ENCODE measurements around the gene CHID1.

Gene CHID1

DNA sequence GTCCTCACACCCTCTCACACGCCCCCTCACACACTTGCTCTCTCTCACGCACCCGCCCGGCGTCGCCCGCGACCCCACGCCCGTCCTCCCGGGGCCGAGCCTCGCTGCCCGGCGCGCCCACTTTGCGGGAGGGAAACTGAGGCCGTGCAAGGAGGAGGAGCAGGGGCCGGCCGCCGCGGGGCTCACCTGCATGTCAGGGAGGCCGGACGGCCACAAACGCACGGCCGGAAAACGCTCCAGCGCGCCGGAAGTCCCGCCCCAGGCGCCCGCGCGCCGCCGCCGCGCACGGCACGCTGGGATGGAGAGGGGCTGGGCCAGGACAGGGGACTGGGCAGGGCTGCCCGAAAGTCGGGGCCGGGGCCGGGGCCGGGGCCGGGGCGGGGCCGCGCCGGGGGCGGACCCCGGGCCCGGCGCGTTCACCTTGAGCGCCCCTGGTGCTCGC, at the start of gene CHID1:
Gene CHID1 (minus strand): TSS at position 222 of the 442 bp plus-strand sequence. CDS start 5,994 bp downstream, outside the sequence.
- peak; percentile 95 for DNase-seq

DNA sequence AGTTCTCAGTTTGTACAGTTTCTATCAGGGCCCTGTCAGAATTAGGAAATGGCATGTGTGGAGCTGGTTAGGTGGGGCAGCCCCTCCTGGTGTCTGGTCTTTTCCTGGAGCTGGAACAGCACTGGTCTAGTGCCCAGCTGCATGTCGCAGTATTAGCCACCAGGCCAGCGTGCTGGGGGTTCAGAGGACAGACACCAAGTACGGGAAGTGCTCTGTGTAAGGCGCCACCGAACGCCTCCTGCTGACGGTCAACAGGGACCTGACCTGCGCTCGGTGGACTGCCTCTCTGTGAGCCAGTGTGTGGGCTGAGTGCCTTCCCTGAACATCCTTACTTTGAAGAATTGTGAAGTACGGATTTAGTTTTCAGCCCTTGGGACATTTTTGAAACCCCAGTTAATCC, 49.0 kb upstream of the CHID1 start:
- no peak for DNase-seq

DNA sequence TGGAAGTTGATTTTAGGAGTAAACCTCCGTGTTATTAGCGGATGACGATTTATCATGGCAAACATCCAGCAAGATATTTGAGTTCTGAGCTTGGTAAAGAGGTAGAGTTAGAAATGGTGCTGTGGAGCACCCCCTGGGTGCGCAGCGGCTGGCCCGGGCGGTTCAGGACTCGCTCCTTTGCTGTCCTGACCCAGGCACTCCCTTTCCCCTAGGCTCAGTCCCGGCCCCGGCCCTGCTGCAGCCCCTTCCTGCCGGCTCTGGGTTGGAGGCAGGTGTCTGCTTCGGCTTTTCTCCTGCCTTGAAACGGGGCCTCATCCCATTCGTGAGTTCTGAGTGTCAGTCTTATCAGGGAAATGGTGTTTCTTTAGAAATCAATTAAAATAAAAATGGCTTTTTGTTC, 48.4 kb upstream of the CHID1 start:
- DNase-seq, result no peak

DNA sequence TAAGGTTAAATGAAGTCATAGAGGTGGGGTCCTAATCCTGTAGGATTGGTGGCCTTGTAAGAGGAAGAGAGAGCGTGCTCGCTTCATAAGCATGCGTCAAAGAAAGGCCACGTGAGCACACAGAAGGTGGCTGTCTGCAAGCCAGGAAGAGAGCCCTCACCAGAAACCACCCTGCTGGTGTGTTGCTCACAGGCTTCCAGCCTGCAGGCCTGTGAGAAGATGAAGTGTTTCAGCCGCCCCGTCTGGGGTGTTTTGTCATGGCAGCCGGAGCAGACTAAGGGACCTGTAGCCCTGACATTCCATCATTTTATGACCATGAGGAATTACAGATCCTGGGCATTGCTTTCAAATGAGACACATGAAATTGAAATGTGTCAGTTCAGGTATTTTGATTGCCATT, 47.5 kb upstream of the CHID1 start:
- DNase-seq, result no peak

DNA sequence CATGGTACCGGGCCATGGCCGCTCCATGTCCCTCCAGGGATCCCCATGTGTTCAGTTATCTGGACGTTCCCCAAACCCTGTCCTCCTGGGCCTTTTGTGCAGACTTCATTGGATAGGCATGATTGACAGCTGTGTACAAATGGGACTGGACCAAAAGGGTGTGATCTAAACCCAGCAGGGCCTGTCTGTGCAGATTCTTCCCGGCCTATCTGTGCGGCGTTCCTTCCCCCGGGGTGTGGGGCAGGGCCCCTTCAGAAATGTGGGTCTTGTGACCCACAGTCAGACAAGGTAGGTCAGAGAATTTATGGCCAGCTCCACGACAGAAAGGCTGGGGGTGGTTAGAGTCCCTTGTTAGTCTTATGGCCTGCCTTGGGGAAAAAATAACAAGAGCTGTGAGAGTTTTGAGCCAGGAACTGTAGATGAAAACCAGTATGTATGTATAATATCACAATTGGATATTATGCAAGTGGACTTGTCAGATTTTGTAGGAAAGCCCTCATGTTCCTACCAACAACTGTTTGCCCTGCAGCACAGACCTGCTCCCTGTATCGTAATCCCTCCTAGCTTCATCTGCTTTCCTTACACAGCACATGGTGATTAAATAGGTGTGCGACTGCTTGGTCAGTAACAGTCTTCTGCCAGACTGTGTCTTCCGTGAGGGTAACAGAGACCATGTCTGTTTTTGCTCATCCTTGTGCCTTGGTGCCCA, 46.8 kb upstream of the CHID1 start:
- DNase-seq, result no peak

- DNase-seq, result no peak
These were observed 44.8 kb upstream of the CHID1 start for GRCh38 chr11:955154-956063.

DNA sequence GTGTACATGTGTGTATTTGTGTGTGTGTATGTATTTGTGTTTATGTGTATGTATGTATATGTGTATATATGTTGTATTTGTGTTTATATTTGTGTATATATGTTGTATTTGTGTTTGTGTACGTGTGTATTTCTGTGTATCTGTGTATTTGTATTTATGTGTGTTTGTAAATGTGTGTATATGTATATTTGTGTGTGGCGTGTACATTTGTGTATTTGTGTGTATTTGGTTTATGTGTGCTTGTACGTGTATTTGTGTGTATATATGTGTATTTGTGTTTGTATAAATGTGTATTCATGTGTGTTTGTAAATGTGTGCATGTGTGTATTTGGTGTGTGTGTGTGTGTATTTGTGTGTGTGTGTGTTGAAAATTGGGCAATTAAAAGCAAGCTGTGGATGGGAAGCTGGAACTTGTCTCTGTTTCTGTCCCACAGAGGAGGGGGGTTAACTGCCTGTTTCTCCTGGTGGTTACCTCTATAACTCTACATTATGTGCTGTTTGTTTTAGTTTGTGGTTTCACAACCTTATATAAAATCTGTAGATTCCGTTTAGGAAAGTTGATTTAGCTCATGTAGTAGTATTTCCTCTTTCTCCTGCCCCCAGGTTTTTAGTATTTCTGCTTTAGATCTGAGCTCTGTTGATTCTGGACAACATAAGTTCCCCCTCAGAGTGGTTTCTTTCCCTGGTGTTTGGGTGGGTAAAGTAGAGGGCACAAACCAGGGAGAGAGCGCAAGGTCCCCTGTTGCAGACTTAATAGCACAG, 44.0 kb upstream of the CHID1 start:
- DNase-seq, result no peak

- no peak for DNase-seq
These were observed 42.9 kb upstream of the CHID1 start for GRCh38 chr11:953512-953911.

- no peak for DNase-seq
These were observed 42.1 kb upstream of the CHID1 start for GRCh38 chr11:952406-953385.

DNA sequence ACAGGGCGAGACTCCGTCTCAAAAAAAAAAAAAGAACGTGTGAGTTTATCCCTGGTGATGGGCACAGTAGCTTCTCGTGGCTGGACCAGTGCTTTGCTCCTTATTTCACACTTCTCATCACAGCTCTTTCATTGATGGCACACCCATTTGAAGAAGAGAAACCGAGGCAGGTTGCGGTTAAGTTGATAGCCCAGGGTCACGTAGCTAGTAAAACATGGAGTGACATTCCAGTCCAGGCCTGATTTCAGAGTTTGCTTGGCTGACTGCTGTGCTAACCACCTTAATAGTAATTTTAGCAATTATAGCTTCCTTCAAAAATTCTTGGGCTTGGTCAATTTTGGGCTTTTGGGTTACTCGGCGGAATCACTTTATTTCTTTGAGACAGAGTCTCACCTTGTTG, 40.9 kb upstream of the CHID1 start:
- DNase-seq, result no peak

DNA sequence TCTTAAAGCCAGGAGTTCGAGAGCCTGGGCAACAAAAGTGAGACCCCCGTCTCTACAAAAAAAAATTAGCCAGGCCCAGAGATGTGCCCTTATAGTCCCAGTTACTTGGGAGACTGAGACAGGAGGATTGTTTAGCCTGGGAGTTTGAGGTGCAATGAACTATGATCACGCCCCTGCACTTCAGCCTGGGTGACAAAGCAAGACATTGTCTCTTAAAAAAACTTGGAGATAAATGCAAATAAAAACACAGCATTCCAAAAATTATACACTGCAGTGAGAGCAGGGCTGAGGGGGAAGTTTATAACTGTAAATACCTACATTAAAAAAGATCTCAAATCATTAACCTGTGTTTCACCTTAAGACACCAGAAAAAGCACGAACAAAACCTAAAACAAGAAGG, 37.1 kb upstream of the CHID1 start:
- no peak for DNase-seq

- DNase-seq, result peak; percentile 63
These were observed 35.4 kb upstream of the CHID1 start for GRCh38 chr11:945986-946385.

- DNase-seq, result peak; percentile 27
These were observed 34.3 kb upstream of the CHID1 start for GRCh38 chr11:944711-945470.

DNA sequence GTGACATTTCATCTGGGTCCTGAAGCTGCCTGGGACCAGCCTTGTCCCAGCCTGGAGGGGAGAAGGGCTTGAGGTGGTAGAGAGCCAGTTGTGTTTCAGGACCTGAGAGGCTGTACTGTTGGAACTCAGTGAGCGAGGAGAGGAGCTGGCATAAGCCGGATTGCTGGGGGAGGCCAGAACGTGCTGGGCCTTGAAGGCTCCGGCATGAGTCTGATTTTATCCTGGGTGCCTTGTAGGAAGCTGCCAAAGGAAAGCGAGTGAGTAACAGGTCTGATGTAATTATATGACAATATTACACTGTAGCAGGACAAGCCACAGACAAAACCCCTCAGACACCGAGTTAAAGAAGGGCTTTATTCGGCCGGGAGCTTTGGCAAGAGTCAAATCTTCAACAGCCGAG, 32.2 kb upstream of the CHID1 start:
- DNase-seq, result no peak

DNA sequence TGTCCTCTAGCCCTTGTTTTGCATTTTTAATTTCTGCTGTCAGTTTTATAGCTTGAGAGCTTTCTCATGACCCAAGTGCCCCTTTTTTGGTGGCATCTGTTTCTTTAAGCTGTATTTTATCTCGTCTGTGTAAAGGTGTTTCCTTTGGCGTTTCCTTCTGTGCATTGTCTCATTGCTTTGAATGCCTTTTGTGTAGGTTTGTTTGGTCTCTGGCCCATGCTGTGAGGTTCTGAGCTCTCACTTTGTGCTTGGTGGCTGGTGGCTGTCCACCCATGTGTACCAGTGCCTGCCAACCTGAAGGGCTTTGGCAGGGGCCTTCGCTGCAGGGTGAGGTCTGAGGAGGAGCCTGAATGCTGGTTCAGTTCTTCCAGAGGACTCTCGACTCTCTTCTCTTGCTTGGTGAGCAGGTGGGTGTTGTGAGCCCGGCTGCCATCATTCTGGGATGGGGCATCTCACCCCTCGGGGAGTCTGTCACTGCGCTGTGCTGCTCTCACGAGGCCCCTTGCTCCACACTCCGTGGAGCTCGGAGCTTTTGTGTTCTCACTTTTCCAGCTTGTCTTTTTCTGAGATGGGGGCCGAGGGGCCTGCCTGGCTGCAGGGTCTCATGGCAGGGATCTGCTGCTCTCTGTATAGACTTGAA, 30.0 kb upstream of the CHID1 start:
- DNase-seq, result peak; percentile 27

DNA sequence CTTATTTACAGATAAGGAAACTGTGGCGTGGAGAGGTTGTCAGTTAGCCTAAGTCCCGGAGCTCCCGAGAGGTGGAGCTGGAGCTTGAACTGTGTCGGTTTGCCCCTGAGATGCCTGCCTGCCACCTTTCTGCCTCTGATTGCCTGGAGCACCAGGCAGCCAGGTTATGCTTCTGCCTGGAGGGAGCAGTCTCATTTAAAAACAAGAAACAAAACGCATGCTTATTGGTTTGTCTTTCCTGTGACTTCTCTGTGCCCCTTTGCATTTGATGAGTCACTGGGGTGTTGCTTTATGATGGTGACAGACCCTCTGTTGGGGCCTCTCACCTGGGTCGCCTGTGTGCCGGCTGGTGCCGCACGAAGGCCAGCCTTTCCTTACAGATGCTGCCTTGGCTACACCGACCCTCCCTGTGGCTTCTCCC, 27.2 kb upstream of the CHID1 start:
- no peak for DNase-seq

- DNase-seq, result no peak
These were observed 25.6 kb upstream of the CHID1 start for GRCh38 chr11:936199-936598.

DNA sequence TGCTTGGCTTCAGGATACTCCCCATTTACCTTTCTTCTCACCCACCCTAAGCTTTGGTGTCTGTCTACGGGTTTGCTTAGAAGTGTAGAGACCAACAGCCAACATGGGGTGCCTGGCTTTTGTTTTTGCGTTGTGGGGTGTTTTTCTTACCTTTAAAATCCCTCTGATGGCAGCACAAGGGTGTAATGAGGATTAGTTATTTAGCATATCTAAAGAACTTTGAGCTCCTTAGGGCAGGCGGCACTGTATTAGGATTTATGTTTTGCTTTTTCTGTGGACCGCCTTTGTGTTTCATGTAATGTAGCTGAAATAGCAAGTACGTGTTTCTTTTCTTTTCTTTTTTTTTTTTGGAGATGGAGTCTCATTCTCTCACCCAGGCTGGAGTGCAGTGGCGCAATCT, 23.9 kb upstream of the CHID1 start:
- no peak for DNase-seq

- DNase-seq, result no peak
These were observed 23.3 kb upstream of the CHID1 start for GRCh38 chr11:933936-934335.

DNA sequence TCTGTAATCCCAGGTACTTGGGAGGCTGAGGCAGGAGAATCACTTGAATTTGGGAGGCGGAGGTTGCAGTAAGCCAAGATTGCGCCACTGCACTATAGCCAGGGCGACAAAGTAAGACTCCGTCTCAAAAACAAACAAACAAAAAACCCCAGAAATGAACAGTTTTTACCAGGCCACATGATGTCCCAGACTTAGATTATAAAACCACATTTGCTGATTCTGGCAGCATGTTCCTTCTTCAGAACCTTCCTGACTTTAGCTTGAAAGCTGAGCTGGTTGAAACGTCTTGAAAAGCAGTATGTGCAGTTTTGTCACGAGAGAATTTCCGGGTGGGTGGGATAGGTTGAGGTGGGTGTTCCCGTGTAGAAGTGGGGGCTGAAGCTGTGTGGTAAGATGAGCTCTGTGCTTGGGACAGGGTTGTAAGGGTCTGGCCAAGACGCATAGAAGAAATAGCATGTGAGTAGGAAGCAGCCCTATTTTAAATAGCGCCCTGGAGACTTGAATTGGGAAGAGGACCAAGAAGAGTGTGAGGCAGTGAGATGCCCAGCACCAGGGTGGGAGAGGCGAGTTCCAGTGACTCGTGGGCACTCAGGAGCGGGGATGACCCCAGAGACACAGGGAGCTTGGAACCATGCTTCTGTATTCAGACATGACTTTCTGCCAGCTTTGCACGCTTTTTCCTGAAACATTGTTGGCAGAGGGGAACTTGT, 22.7 kb upstream of the CHID1 start:
- no peak for DNase-seq

Data from retina (tissue), 1 donor.